ENCODE results near the gene SMIM33. TPM values are rescaled to one million over a fixed set of nuclear protein-coding genes. Genes with fewer than 3 reads are reported as not detected.

The SMIM33 gene
- polyA plus RNA-seq, 1 of the 3 experiments (the other 2 are of a cell fraction): not detected

DNA sequence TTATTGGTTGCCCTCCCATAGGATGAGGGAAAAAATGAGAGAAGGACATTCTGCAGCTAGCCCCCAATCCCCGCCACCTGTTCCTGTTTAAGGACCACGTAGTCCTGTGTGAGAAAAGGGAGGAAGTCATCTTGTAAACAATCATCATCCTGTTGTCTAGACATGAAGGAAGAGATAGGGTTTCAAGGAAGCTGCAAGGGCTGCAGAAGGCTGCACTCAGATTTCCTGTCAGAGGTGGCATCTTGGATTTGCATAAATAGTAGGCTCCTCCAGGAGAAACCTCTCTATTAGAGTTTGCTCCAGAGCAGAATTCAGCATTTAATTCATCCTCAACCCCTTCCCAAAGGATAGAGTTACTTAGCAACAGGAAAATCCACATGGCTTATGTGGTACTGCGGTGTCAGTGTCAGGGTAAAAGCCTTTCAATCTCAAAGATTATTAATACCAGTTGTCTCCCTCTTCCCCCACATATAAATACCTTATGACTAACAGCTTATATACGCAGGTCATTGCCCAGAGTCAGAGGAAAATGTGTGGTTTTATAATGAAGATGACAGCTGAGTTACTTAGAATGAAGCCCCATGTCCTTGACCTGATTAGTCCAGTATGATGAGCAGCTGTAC, 26.9 kb upstream of the SMIM33 start (continued):
- TF ChIP-seq GATA2 (CRISPR knock-in tag; IDR thresholded peaks at IDR 0.05) (no peak), YY1 (IDR thresholded peaks at IDR 0.05; ENCODE audit: low read depth) (peak; percentile 54; the same call in 1 of the 2 replicates), POLR2AphosphoS5 (IDR thresholded peaks at IDR 0.05; ENCODE audit: low read depth, low read length) (peak; percentile 75; the same call in 1 of the 2 replicates), FOSL2 (IDR thresholded peaks at IDR 0.05; ENCODE audit: borderline replicate concordance, low read depth) (peak; percentile 86; the same call in 1 of the 2 replicates), MEF2A (IDR thresholded peaks at IDR 0.05; ENCODE audit: borderline replicate concordance, low read depth) (peak; percentile 93), RAD21 (IDR thresholded peaks at IDR 0.05; ENCODE audit: low read length) (no peak), EP300 (IDR thresholded peaks at IDR 0.05; ENCODE audit: borderline replicate concordance in 1 of 2, low read depth in 1 of 2, low read length in 1 of 2) (peak; percentile 77 to 92), RFX5 (IDR thresholded peaks at IDR 0.05; ENCODE audit: low read length) (no peak), TCF12 (IDR thresholded peaks at IDR 0.05) (peak; percentile 98)
- TF ChIP-seq, protein P1, sequence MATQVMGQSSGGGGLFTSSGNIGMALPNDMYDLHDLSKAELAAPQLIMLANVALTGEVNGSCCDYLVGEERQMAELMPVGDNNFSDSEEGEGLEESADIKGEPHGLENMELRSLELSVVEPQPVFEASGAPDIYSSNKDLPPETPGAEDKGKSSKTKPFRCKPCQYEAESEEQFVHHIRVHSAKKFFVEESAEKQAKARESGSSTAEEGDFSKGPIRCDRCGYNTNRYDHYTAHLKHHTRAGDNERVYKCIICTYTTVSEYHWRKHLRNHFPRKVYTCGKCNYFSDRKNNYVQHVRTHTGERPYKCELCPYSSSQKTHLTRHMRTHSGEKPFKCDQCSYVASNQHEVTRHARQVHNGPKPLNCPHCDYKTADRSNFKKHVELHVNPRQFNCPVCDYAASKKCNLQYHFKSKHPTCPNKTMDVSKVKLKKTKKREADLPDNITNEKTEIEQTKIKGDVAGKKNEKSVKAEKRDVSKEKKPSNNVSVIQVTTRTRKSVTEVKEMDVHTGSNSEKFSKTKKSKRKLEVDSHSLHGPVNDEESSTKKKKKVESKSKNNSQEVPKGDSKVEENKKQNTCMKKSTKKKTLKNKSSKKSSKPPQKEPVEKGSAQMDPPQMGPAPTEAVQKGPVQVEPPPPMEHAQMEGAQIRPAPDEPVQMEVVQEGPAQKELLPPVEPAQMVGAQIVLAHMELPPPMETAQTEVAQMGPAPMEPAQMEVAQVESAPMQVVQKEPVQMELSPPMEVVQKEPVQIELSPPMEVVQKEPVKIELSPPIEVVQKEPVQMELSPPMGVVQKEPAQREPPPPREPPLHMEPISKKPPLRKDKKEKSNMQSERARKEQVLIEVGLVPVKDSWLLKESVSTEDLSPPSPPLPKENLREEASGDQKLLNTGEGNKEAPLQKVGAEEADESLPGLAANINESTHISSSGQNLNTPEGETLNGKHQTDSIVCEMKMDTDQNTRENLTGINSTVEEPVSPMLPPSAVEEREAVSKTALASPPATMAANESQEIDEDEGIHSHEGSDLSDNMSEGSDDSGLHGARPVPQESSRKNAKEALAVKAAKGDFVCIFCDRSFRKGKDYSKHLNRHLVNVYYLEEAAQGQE (IDR thresholded peaks at IDR 0.05; ENCODE audit: low read depth, low read length): no peak
- TF ChIP-seq, protein P2, sequence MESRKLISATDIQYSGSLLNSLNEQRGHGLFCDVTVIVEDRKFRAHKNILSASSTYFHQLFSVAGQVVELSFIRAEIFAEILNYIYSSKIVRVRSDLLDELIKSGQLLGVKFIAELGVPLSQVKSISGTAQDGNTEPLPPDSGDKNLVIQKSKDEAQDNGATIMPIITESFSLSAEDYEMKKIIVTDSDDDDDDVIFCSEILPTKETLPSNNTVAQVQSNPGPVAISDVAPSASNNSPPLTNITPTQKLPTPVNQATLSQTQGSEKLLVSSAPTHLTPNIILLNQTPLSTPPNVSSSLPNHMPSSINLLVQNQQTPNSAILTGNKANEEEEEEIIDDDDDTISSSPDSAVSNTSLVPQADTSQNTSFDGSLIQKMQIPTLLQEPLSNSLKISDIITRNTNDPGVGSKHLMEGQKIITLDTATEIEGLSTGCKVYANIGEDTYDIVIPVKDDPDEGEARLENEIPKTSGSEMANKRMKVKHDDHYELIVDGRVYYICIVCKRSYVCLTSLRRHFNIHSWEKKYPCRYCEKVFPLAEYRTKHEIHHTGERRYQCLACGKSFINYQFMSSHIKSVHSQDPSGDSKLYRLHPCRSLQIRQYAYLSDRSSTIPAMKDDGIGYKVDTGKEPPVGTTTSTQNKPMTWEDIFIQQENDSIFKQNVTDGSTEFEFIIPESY (IDR thresholded peaks at IDR 0.05; ENCODE audit: borderline replicate concordance, low read depth): peak; percentile 79

DNA sequence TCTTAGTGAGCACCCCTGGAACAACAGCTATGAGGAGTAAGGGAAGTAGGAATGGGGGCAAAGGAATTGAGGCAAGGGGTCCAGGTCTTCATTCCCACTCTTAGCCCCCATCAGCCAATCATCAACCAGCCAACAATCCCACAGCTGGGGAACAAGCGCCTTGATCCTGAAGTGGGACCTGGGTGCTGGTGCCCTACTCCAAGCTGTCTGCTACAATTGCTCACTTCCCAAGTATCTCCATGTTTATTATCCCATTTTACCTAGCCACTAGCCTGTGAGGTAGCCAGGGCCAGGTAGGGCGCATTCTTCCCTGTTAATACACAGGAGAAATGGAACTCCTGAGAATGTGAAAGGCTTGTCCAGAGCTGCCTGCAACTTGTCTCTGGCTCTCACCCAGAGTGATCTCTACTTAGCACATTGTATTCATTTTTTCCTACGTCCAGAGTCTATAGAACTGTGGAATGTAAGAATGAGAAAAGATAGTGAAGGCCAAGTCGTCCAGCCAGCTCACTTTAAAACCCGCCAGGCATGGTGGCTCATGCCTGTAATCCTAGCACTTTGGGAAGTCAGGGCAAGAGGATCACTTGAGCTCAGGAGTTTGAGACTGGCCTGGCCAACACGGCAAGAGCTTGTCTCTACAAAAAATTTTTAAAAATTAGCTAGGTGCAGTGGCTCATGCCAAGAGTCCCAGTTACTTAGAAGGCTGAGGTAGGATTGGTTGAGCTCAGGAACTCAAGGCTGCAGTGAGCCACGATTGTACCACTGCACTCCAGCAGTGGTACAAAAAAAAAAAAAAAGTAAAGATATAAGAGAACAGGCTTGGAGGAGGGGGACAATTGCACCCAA, 25.3 kb upstream of the SMIM33 start:
- Histone ChIP-seq H4K20me1 (ENCODE audit: insufficient read depth) (no peaks in the 10 kb centered on the region), H3K4me1 (ENCODE audit: control insufficient read depth in 1 of 2, insufficient read depth in 2 of 2, low read depth in 1 of 2, low read length in 1 of 2) (peaks cover 0 to 26% of the 10 kb centered on the region in 2 experiments; a peak in 3 of 4 replicates), H2AFZ (ENCODE audit: low read depth) (peak overlapping the region; percentile 54; the same call in 1 of the 2 replicates), H3K27ac (ENCODE audit: low read depth in 2 of 2, low read length in 1 of 2) (peak overlapping the region; percentile 76 to 87; a peak in 3 of 4 replicates), H3K4me2 (peak overlapping the region; percentile 51; the same call in 1 of the 2 replicates), H3K9me3 (no peaks in the 10 kb centered on the region), H3K4me3 (ENCODE audit: low read depth in 2 of 2, low read length in 1 of 2) (no peak overlapping the region), H3K36me3 (replicated peaks in 1 of 2; ENCODE audit: control insufficient read depth in 1 of 2, insufficient read depth in 2 of 2, low read length in 1 of 2) (no peaks in the 10 kb centered on the region), H3K27me3 (ENCODE audit: insufficient read depth) (no peaks in the 10 kb centered on the region), H3K9me2 (no peaks in the 10 kb centered on the region), H3K9ac (peak overlapping the region; percentile 34; the same call in 1 of the 2 replicates), H3F3A (replicated peaks; ENCODE audit: insufficient read depth) (peaks cover 43% of the 10 kb centered on the region), H3K79me2 (ENCODE audit: insufficient read depth) (no peaks in the 10 kb centered on the region)
- POLR2A ChIA-PET: interaction anchor here (0.6 kb wide), 2 partner anchors 8 to 13 kb away, joined by 3 to 4 read pairs; no protein-coding TSS in a partner anchor
- DNase-seq: no peak
- no peak for TF ChIP-seq FOXJ3 (CRISPR knock-in tag; IDR thresholded peaks at IDR 0.05)
- no peak for TF ChIP-seq TEAD4 (IDR thresholded peaks at IDR 0.05; ENCODE audit: borderline replicate concordance, insufficient read depth)
- TF ChIP-seq, protein P3, sequence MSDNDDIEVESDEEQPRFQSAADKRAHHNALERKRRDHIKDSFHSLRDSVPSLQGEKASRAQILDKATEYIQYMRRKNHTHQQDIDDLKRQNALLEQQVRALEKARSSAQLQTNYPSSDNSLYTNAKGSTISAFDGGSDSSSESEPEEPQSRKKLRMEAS (IDR thresholded peaks at IDR 0.05; ENCODE audit: low read depth): peak; percentile 57; the same call in 1 of the 2 replicates
- TF ChIP-seq, protein P4, sequence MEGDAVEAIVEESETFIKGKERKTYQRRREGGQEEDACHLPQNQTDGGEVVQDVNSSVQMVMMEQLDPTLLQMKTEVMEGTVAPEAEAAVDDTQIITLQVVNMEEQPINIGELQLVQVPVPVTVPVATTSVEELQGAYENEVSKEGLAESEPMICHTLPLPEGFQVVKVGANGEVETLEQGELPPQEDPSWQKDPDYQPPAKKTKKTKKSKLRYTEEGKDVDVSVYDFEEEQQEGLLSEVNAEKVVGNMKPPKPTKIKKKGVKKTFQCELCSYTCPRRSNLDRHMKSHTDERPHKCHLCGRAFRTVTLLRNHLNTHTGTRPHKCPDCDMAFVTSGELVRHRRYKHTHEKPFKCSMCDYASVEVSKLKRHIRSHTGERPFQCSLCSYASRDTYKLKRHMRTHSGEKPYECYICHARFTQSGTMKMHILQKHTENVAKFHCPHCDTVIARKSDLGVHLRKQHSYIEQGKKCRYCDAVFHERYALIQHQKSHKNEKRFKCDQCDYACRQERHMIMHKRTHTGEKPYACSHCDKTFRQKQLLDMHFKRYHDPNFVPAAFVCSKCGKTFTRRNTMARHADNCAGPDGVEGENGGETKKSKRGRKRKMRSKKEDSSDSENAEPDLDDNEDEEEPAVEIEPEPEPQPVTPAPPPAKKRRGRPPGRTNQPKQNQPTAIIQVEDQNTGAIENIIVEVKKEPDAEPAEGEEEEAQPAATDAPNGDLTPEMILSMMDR (IDR thresholded peaks at IDR 0.05): no peak
- TF ChIP-seq ELF1 (IDR thresholded peaks at IDR 0.05): no peak
- TF ChIP-seq MXI1 (IDR thresholded peaks at IDR 0.05; ENCODE audit: low read depth, low read length): no peak
- peak; percentile 35; the same call in 1 of the 2 replicates for TF ChIP-seq POLR2AphosphoS5 (IDR thresholded peaks at IDR 0.05; ENCODE audit: low read depth, low read length)
- TF ChIP-seq TAF1 (IDR thresholded peaks at IDR 0.05; ENCODE audit: borderline replicate concordance, low read depth, low read length): no peak
- TF ChIP-seq RFX5 (IDR thresholded peaks at IDR 0.05; ENCODE audit: low read length): no peak
- TF ChIP-seq, protein P5, sequence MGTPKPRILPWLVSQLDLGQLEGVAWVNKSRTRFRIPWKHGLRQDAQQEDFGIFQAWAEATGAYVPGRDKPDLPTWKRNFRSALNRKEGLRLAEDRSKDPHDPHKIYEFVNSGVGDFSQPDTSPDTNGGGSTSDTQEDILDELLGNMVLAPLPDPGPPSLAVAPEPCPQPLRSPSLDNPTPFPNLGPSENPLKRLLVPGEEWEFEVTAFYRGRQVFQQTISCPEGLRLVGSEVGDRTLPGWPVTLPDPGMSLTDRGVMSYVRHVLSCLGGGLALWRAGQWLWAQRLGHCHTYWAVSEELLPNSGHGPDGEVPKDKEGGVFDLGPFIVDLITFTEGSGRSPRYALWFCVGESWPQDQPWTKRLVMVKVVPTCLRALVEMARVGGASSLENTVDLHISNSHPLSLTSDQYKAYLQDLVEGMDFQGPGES (IDR thresholded peaks at IDR 0.05; ENCODE audit: low read depth, low read length): no peak
- TF ChIP-seq NFIC (IDR thresholded peaks at IDR 0.05; ENCODE audit: borderline replicate concordance): peak; percentile 59; the same call in 1 of the 2 replicates
- TF ChIP-seq TCF12 (IDR thresholded peaks at IDR 0.05): peak; percentile 76
- CTCF ChIA-PET: interaction anchor here (1.9 to 2.6 kb wide), 2 partner anchors 23 to 68 kb away, joined by 10 to 12 read pairs; no protein-coding TSS in a partner anchor
- WGBS (ENCODE audit: low lambda C conversion rate): 41% methylated on average over 7 of the region's 7 CpGs
